DOHH2 (cell line): ENCODE measurements around the gene CSRNP3.

Experiments used
- H3F3A ChIP-seq: fragments of 200-600 bp; sonication (generic), shearing (Covaris generic); 2 replicates; pipeline ENCODE4 v1.6.0; 2016; ENCODE audit warnings: antibody characterized with exemption, mild to moderate bottlenecking; ENCODE audit not compliant: control insufficient read depth, insufficient read depth
- H3K27ac ChIP-seq: fragments of 200-600 bp; sonication (generic); 2 replicates; pipeline ENCODE4 v1.5.1; 2014; ENCODE audit warnings: low read depth, mild to moderate bottlenecking, low read length, moderate library complexity
- H3K27me3 ChIP-seq: fragments of 200-600 bp; sonication (generic); 2 replicates; pipeline ENCODE4 v1.6.1; 2014; ENCODE audit warnings: mild to moderate bottlenecking, low read length, mixed read lengths; ENCODE audit not compliant: control insufficient read depth
- H3K36me3 ChIP-seq: fragments of 200-600 bp; sonication (generic); 2 replicates; pipeline ENCODE4 v1.6.1; 2014; ENCODE audit warnings: mild to moderate bottlenecking, low read length, moderate library complexity, mixed read lengths; ENCODE audit not compliant: control insufficient read depth
- H3K4me1 ChIP-seq: fragments of 200-600 bp; sonication (generic); 2 replicates; pipeline ENCODE4 v1.6.1; 2014; ENCODE audit warnings: mild to moderate bottlenecking, low read length, mixed read lengths; ENCODE audit not compliant: control insufficient read depth
- H3K4me2 ChIP-seq: fragments of 200-600 bp; sonication (generic); 2 replicates; pipeline ENCODE4 v1.6.0; 2014; ENCODE audit warnings: mild to moderate bottlenecking, low read length, moderate library complexity
- H3K4me3 ChIP-seq: fragments of 200-600 bp; sonication (generic); 2 replicates; pipeline ENCODE4 v1.5.1; 2014; ENCODE audit warnings: mild to moderate bottlenecking, low read length, mixed read lengths
- H3K79me2 ChIP-seq: fragments of 200-600 bp; sonication (generic); 2 replicates; pipeline ENCODE4 v1.6.1; 2014; ENCODE audit warnings: mild to moderate bottlenecking, low read length, mixed read lengths; ENCODE audit not compliant: control insufficient read depth
- H3K9me2 ChIP-seq: fragments of 200-600 bp; sonication (generic); replicated peaks from 2 replicates; pipeline ENCODE4 v1.6.1; 2014; ENCODE audit warnings: mild to moderate bottlenecking, low read length, mixed read lengths; ENCODE audit not compliant: control insufficient read depth
- H3K9me3 ChIP-seq: fragments of 200-600 bp; sonication (generic); 2 replicates; pipeline ENCODE4 v1.6.1; 2014; ENCODE audit warnings: antibody characterized with exemption, low read length, mixed read lengths; ENCODE audit not compliant: control insufficient read depth, insufficient read depth
- H4K20me1 ChIP-seq: fragments of 200-600 bp; sonication (generic); 2 replicates; pipeline ENCODE4 v1.6.0; 2014; ENCODE audit warnings: low read depth, mild to moderate bottlenecking, antibody characterized with exemption, low read length, moderate library complexity; ENCODE audit not compliant: control insufficient read depth, insufficient read depth
- EZH2phosphoT487 ChIP-seq: fragments of 200-600 bp; sonication (generic); IDR thresholded peaks from 2 replicates; pipeline ENCODE4 v1.6.1; 2017; ENCODE audit warnings: borderline replicate concordance, mild to moderate bottlenecking, antibody characterized with exemption, low read length, moderate library complexity, mixed read lengths
- TF ChIP-seq, protein P1 (sequence below): fragments of 200-600 bp; sonication (generic); IDR thresholded peaks from one replicate; pipeline ENCODE4 v1.5.1; 2014; ENCODE audit warnings: antibody characterized with exemption, mild to moderate bottlenecking, low read depth, low read length; ENCODE audit not compliant: poor library complexity, severe bottlenecking

The CSRNP3 gene

DNA sequence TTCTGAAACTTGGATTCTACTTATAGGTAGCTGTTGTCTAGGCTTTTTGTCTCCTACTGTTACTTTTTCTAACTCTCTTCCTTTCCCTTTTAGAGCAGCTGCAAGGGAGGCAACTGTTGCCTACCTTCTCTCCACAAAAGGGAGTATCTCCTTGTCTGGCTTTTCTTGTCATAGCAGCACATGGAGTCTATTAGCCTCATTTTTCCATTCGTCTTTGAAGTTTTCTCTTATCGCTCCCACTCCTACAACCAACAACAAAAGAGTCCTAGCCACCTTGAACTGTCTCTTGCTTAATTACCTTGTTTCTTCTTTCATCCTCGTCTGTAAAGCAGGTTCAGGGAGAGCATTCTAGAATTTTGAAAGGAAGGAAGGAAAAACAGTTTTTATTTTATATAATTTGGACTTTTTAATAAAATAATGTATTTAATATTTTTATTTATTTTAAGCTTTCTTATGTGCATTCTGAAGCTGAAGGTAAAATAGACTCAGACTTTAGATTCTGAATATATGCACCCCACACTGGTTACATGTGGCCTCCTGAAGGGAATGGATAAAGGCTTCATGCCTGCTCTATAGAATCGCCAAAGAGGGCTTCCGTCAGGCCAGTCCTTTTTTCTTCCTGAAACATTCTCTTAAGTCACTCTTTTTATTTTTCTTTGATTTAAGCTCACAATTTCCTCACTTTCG is 154.4 kb downstream of the CSRNP3 start:
- no peak overlapping the region for H3K4me2 ChIP-seq
- H3K36me3 ChIP-seq, result no peaks in the 10 kb centered on the region
- no peak overlapping the region for H3K4me3 ChIP-seq
- no peaks in the 10 kb centered on the region for H3F3A ChIP-seq
- H4K20me1 ChIP-seq, result no peaks in the 10 kb centered on the region
- TF ChIP-seq, protein P1, sequence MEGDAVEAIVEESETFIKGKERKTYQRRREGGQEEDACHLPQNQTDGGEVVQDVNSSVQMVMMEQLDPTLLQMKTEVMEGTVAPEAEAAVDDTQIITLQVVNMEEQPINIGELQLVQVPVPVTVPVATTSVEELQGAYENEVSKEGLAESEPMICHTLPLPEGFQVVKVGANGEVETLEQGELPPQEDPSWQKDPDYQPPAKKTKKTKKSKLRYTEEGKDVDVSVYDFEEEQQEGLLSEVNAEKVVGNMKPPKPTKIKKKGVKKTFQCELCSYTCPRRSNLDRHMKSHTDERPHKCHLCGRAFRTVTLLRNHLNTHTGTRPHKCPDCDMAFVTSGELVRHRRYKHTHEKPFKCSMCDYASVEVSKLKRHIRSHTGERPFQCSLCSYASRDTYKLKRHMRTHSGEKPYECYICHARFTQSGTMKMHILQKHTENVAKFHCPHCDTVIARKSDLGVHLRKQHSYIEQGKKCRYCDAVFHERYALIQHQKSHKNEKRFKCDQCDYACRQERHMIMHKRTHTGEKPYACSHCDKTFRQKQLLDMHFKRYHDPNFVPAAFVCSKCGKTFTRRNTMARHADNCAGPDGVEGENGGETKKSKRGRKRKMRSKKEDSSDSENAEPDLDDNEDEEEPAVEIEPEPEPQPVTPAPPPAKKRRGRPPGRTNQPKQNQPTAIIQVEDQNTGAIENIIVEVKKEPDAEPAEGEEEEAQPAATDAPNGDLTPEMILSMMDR, result no peak
- TF ChIP-seq EZH2phosphoT487, result no peak
- no peak overlapping the region for H3K27ac ChIP-seq
- no peaks in the 10 kb centered on the region for H3K9me2 ChIP-seq
- no peaks in the 10 kb centered on the region for H3K9me3 ChIP-seq
- H3K4me1 ChIP-seq, result peaks cover 6% of the 10 kb centered on the region
- no peaks in the 10 kb centered on the region for H3K27me3 ChIP-seq
- H3K79me2 ChIP-seq, result no peaks in the 10 kb centered on the region

- Histone ChIP-seq H3K9me2 (no peaks in the 10 kb centered on the region), H3K27ac (no peak overlapping the region), H3K79me2 (no peaks in the 10 kb centered on the region), H3F3A (no peaks in the 10 kb centered on the region), H4K20me1 (no peaks in the 10 kb centered on the region), H3K27me3 (no peaks in the 10 kb centered on the region), H3K4me3 (no peak overlapping the region), H3K4me2 (no peak overlapping the region), H3K4me1 (peaks cover 6% of the 10 kb centered on the region), H3K36me3 (no peaks in the 10 kb centered on the region), H3K9me3 (no peaks in the 10 kb centered on the region)
- TF ChIP-seq EZH2phosphoT487, result no peak
- TF ChIP-seq, protein P1, result no peak
Observed at GRCh38 chr2:165624470-165624800, 154.9 kb downstream of the CSRNP3 start.

DNA sequence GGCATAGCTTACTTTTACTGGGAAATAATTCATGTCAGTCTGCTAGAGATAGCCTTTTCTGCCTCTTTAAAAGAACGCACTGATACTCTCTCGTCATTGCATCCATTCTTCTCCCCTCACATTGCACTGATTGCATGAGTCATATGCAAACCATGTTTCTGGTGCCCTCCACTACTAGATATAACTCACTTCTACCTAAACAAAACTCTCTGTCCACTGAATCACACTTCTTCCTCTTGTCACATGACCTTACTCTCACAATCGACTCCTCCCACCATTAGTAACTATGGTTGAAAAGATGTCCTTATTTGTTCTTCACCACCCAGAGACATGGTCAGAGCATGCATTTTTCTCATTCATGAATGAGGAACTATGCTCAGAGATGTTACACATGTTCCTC is 158.0 kb downstream of the CSRNP3 start:
- no peaks in the 10 kb centered on the region for H3K9me3 ChIP-seq
- peaks cover 6% of the 10 kb centered on the region for H3K4me1 ChIP-seq
- no peak overlapping the region for H3K27ac ChIP-seq
- no peaks in the 10 kb centered on the region for H4K20me1 ChIP-seq
- H3K9me2 ChIP-seq, result no peaks in the 10 kb centered on the region
- no peak overlapping the region for H3K4me3 ChIP-seq
- TF ChIP-seq, protein P1, result no peak
- no peak for TF ChIP-seq EZH2phosphoT487
- H3K27me3 ChIP-seq, result no peaks in the 10 kb centered on the region
- H3K36me3 ChIP-seq, result no peaks in the 10 kb centered on the region
- no peak overlapping the region for H3K4me2 ChIP-seq
- H3F3A ChIP-seq, result no peaks in the 10 kb centered on the region
- no peaks in the 10 kb centered on the region for H3K79me2 ChIP-seq
